ENCODE data around the gene SIRT5.

SIRT5 gene

GRCh38 chr6:13573669-13574110, 711 bp upstream of the SIRT5 start:
- peak; percentile 31 for DNase-seq (ENCODE audit: low read depth)
- no peak; the same call in 1 of the 2 replicates for TF ChIP-seq CTCF (conservative IDR thresholded peaks at IDR 0.05; ENCODE audit: low read length)
- H3K4me3 ChIP-seq (ENCODE audit: low read length), result peak overlapping the region; percentile 81

- TF ChIP-seq CTCF (conservative IDR thresholded peaks at IDR 0.05; ENCODE audit: low read length), result peak; percentile 43
- H3K4me3 ChIP-seq (ENCODE audit: low read length), result peak overlapping the region; percentile 81
- DNase-seq (ENCODE audit: low read depth), result peak; percentile 86
Measured at GRCh38 chr6:13574149-13574570, 241 bp upstream of the SIRT5 start.

GRCh38 chr6:13575377-13575775, 975 bp downstream of the SIRT5 start:
- TF ChIP-seq CTCF (conservative IDR thresholded peaks at IDR 0.05; ENCODE audit: low read length), result peak; percentile 78
- DNase-seq (ENCODE audit: low read depth), result no peak
- H3K4me3 ChIP-seq (ENCODE audit: low read length), result peak overlapping the region; percentile 81

- DNase-seq (ENCODE audit: low read depth), result no peak
- H3K4me3 ChIP-seq (ENCODE audit: low read length), result no peak overlapping the region
- TF ChIP-seq CTCF (conservative IDR thresholded peaks at IDR 0.05; ENCODE audit: low read length), result no peak
Measured at GRCh38 chr6:13576017-13576416, 1.6 kb downstream of the SIRT5 start.

- no peak for TF ChIP-seq CTCF (conservative IDR thresholded peaks at IDR 0.05; ENCODE audit: low read length)
- no peak for DNase-seq (ENCODE audit: low read depth)
- no peak overlapping the region for H3K4me3 ChIP-seq (ENCODE audit: low read length)
Measured at GRCh38 chr6:13577926-13578325, 3.5 kb downstream of the SIRT5 start.

GRCh38 chr6:13579911-13580310, 5.5 kb downstream of the SIRT5 start:
- no peak for DNase-seq (ENCODE audit: low read depth)
- TF ChIP-seq CTCF (conservative IDR thresholded peaks at IDR 0.05; ENCODE audit: low read length), result no peak
- H3K4me3 ChIP-seq (ENCODE audit: low read length), result no peak overlapping the region

GRCh38 chr6:13581700-13582229, 7.4 kb downstream of the SIRT5 start:
- TF ChIP-seq CTCF (conservative IDR thresholded peaks at IDR 0.05; ENCODE audit: low read length), result no peak
- no peak overlapping the region for H3K4me3 ChIP-seq (ENCODE audit: low read length)
- no peak for DNase-seq (ENCODE audit: low read depth)
